GM21723 (cell line): ENCODE results near the gene CCR7.
"Not testable (repeated sequence)": the region's sequence is repeated elsewhere in the genome, so short reads cannot be mapped to it uniquely, and the experiment has no call there.

Experiments used
- ATAC-seq: cut with Tn5 transposase; IDR thresholded peaks from one replicate; pipeline ENCODE4 v1.9.1; 2021; ENCODE audit warnings: mild to moderate bottlenecking, moderate library complexity; ENCODE audit not compliant: unreplicated experiment

The CCR7 gene

DNA sequence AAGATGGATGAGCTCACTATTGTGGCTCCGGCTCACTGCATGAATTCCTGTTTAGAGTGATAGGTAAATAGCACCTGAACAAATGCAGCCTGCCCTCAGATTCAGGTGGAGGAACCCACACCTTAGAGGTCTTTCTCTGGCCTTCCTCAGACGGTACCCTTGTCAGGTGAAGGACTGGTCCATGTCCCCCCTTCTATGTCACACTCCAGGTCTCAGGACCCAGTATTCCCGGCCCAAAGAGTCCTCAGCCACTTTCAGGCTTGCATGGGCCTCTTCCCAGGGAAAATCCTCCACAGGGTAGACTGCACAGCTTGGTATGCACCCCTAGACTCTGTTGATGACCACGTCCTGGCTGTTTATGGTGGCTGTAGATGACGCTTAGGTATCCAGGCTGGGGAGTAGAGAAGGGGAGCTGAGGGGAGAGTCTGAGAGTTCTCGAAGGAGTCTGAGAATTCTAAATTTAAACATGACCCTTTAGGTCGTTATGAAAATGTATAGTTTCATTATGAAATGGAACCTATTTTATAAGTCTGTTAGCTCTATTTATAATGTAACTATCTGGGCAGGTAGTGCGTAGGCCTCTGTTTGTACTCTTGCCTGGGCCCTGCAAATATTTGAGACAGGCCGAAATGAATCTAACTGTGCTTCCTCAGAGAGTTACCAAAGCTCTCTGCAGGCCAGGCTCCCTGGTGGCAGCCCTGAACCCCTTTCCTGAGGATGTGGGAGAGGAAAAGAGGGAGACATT lies 32.5 kb upstream of the CCR7 start:
- ATAC-seq: no peak

DNA sequence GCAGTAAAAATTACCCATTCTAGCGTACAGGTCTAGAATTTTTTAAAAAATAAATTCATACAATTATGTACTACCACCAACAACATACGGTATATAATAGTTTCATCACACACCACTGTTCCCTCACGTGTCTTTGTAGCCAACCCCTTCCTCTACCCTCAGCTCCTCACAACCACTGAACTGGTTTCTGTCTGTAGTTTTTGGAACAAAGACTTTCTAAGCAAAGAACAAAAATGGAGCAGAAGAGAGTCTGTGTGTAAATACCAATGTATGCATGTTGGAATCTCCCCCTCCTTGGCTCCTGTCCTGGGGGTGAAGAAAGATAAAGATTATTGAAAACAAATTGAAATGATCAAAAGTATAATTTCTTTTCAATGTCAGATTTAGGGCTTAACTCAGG lies 31.9 kb upstream of the CCR7 start:
- no peak for ATAC-seq

DNA sequence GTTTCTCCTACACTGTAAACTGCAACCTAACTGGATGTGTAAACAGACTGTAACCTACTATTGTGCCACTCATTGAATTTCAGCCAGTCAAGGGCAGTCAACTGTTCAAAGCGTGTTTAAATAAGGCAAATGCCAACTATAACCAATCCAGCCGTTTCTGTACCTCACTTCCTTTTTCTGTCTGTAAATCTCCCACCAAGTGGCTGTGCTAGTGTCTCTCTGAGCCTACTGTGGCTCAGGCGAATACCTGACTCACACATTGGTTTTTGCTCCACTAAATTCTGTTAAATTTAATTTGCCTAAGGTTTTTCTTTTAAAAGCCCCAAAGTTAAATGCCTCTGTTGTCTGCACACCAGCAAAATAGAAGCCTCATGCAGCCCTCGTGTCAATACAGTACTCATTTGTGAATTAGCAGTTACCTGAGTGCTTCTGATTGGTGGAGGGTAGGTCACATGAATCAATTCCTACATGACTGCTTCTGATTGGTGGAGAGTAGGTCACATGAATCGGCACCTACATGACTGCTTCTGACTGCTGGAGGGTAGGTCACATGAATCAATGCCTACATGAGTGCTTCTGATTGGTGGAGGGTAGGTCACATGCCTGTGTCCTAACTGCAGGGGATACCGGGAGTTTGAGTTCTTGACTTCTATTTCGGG lies 31.1 kb upstream of the CCR7 start:
- ATAC-seq: no peak

DNA sequence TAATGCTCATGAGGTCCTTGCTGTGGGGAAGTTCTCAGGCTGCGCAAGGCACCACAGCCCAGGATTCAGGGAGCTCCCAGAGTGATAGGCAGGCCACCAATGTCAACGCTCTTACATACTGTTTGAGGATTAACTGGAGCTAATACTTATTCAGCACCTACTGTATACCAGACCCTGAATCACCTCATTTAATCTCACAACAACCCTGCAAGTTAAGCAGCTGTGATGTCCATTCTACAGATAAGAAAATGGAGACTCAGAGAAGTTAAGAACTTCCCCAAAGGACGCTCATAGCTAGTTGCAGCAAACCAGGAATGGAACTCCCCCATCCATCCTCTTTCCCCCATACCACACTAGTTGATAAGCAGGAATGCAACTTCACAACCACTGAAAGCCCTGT lies 25.5 kb upstream of the CCR7 start:
- ATAC-seq: no peak

DNA sequence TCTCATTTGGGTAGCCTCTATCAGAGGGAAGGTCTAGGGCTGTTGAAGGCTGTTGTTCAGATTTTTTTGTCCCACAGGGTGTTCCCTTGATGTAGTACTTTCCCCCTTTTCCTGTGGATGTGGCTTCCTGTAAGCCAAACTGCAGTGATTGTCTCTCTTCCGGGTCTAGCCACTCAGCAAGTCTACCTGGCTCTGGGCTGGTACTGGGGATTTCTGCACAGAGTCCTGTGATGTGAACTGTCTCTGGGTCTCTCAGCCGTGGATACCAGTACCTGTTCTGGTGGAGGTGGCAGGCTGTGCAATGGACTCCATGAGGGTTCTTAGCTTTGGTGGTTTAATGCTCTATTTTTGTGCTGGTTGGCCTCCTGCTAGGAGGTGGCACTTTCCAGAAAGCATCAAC lies 23.3 kb upstream of the CCR7 start:
- no peak for ATAC-seq

DNA sequence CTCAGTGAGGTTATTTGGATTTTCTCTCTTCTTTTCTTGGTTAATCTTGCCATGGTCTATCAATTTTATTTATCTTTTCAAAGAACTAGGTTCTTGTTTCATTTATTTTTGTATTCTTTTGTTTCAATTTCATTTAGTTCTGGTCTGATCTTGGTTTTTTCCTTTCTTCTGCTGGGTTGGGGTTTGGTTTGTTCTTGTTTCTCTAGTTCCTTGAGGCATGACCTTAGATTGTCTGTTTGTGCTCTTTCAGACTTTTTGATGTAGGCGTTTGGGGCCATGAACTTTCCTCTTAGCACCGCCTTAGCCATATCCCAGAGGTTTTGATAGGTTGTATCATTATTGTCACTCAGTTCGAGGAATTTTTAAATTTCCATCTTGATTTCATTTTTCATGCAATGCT lies 21.0 kb upstream of the CCR7 start:
- not testable (repeated sequence) for ATAC-seq

DNA sequence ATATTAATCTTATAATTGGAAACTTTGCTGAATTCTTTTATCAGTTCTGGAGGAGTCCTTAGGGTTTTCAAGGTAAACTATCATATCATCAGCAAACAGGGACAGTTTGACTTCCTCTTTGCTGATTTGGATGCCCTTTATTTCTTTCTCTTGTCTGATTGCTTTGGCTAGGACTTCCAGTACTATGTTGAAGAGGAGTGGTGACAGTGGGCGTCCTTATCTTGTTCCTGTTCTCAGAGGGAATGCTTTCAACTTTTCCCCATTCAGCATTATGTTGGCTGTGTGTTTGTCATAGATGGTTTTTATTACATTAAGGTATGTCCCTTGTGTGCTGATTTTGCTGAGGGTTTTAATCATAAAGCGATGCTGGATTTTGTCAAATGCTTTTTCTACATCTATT lies 19.7 kb upstream of the CCR7 start:
- ATAC-seq: not testable (repeated sequence)

DNA sequence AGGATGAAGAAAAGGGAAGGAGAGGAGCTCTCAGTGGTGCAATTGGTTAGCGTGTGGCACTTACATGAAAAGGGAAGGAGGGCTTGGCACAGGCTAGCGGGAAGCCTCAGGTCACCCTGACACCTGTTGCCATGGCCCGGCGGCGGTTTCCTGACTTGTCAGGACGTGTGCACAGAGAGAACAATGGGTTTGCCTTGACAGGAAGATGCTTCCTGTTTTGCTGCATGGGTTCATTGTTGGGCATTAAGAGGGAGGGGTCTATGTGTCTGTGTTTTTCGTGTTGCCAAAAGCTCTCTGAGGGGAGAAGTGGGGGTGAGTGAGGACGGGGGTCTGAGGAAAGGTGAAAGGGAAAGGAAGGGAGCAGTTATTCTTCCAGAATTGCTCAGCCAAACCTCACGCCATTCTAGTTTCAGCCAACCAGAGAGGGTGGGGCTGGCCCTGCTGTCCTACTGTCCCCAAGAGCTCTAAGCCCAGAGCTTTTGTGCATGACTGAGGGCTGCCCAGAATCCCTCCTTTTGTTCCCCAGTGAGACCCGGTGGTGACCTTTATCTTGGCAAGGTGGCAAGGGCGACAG lies 17.1 kb upstream of the CCR7 start:
- peak; percentile 78 for ATAC-seq

DNA sequence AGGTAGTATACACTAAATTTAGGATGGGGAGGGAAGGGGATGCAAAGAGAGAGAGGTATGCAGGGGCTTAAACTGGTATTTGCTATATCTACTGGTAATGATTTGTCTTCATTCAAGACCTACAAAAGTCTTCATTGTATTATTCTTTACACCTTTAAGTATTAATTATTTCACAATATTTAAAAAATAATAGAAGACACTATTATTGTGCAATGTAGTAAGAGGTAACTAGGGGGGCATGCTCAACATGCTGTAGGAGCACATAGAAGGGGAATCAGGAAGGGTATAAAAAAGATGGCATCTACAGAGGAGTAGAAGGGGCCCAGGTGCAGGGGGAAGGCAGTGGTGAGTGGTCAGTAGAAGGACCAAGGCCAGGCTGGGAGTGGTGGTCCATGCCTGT lies 14.9 kb upstream of the CCR7 start:
- no peak for ATAC-seq

DNA sequence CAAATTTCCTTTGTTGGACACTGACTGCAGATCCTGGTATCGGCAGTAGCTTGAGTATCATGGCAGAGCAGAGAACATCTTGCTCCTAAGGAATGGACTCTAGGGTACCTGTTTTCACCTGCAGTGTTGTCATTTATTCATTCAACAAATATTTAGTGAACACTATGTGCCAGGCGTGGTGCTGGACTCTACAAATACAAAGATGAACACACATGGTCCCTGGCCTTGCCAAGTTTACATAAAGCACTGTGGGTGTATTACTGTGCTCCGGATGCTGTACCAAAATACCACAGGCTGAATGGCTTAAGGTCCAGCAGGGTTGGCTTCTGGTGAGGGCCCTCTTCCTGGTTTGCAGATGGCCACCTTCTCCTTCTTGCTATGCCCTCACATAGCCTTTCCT lies 14.2 kb upstream of the CCR7 start:
- ATAC-seq: no peak

DNA sequence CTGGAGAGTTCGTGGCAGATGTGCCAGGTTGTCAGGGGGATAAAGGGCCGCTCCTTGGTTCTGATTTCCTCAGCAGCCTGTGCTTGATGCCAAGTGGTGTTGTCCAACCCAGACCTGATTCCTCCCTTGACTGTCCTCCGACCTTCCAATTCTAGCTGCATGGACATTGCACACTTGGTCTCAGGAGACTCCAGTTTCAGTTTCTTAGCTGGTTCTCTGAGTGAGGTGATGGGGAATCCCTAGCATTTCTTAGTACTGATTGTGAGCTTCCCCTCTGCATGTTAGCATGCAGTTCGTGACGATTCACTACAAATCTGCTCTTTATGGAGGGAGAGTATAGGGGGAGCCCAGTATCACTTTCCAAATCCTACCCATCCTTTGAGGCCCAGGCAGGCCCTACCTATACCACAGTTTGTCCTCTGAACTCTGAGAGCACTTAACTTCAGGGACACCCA lies 12.4 kb upstream of the CCR7 start:
- ATAC-seq: peak; percentile 60

DNA sequence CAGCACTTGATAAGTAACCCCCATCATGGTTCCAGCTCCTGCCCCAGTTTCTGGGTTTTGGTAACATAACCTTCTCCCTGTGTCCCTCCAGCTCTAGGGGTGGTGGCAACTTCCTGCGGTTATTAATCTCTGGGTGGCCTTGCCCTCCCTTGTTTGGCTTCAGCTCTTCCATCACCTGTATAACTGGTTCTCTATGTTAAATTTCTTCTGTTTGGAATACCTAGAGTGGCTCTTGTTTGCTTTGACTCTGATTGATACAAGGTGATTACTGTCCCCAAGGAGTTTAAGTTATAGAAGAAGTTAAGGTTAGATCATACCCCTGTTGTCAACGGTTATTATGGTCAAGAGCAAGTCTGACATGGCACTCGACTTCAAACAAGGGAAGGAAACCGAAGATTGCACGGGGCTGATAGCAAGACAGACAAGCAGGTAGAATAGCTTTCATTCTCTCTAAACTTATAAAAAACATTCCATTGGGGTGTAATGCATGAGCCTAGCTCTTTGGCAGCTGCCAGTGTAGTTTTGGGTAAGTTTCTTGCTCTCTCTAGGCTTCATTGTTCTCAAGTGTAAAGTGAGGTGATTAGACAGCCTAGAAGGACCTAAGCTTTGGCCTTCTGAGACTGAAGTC lies 11.0 kb upstream of the CCR7 start:
- no peak for ATAC-seq

DNA sequence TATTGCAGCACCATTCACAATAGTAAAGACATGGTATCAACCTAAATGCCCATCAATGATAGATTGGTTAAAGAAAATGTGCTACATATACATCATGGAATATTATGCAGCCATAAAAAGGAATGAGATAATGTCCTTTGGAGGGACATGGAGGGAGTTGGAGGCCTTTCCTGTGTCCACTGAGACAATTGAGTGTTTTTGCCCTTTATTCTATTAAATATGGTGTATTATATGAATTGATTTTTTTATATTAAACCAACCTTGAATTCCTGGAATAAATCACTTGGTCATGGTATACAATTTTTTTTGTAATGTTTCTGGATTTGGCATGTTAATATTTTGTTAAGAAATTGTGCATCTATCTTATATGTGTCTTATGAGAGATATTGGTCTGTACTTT lies 9.0 kb upstream of the CCR7 start:
- no peak for ATAC-seq

DNA sequence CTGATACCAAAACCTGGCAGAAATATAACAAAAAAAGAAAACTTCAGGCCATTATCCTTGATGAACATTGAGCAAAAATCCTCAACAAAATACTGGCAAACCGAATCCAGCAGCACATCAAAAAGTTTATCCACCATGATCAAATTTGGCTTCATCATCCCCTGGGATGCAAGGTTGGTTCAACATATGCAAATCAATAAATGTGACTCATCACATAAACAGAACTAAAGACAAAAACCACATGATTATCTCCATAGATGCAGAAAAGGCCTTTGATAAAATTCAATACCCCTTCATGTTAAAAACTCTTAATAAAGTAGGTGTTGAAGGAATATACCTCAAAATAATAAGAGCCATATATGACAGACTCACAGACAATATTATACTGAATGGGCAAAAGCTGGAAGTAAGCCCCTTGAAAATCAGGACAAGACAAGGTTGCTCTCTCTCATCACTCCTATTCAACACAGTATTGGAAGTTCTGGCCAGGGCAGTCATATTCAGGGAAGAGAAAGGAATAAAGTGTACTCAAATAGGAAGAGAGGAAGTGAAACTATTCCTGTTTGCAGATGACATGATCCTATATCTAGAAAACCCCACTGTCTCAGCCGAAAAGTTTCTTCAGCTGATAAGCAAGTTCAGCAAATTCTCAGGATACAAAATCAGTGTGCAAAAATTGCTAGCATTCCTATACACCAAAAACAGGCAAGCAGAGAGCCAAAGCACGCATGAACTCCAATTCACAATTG lies 7.1 kb upstream of the CCR7 start:
- ATAC-seq: not testable (repeated sequence)

DNA sequence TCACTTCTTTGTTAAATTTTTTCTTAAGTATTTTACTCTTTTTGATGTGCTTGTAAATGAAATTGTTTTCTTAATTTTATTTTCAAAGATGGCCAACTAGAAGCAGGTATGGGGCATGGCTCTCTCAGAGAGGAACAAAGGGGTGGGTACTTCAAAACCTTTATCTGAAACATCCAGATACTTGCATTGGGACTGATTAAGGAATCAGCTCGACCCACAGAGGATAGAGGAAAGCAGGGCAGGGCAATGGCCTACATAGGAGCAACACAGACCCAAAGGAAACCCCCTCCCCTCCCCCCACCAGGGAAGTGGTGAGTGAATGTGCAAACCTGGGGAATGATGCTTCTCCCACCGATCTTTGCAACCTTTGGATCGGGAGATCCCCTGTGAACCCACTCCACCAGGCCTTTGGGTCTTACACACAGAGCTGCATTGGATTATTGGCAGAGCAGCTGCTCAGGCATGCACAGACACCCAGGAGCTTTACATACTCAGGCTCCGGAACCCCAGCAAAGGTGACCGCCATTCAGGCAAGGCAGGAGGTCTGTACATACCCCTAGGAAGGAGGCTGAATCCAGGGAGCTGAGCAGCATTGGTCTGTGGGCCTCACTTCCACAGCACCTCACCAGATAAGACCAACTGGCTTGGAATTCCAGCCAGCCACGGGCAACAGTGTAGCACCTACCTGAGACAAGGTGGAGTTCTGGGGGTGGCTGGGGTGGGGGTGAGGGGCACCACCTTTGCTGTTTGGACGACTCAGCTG lies 3.0 kb upstream of the CCR7 start:
- no peak for ATAC-seq

DNA sequence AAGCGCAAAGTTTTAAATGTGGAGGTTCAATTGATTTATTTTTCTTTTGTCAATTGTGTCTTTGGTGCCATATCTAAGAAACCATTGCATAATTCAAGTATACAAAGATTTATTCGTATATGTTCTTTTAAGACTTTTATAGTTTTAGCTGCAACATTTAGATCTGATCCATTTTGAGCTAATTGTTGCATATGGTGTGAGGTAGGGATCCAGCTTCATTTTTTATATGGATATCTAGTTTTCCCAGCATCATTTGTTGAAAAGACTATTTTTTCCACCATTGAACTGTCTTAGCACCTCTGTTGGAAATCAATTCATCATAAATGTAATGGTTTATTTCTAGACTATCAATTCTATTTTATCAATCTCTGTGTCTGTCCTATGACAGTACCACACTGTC lies 2.1 kb upstream of the CCR7 start:
- no peak for ATAC-seq

DNA sequence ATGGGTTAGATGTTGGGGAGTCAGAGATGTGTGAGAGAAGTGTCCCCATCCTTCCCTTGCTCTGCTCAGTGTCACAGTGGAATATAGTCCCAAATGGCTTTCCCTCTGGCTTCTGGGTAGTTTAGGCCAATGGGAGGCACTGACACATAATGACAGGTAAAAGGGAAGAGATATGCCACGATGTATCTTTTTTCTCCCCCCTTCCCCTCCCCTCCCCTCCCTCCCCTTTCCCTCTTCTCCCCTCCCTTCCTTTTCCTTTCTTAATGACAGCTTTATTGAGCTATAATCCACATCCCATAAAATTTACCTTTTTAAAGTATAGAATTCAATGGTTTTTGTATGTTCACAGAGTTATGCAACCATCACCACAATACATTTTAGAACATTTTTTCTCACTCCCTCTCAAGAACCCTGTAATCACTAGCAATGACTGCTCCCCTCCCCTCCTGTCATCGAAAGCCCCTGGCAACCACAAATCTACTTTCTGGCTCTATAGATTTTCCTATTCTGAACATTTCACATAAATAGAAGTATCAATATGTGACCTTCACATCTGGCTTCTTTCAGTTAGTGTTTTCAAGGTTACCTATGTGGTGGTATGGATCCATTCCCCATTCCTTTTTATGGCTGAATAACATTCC lies 617 bp upstream of the CCR7 start:
- ATAC-seq: no peak

DNA sequence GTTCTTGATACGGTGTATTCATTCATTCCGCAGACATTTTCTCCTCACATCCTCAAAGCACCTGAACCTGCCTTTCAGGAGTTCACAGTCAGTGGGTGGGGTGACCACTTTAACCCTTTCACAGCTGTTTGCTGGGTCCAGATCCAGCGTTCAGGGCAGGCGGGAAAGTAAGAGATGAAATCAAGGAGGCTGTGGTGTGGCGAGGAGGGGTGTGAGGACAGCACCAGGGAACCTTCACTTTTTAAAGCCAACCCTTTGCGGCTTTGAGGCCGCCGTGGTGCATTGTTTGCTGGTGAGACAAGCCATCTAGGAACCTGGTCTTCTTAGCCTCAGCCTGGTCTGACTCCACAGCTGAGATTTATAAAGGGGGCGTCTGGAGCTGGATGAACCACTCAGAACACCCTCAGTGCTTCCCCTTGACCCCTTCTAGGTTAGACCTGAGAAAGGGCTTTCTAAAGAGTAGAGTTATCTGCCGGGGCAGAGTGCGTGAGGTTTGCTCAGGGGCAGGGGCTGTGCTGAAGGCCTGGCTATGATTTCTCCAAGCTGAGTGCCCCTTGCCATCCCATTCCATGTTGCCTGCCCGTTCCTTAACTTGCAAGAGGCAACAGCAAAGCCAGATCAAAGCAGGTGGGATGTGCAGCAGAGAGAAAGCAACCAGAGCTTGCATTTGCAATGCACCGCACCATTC lies 933 bp downstream of the CCR7 start:
- ATAC-seq: no peak
